ENCODE data around the gene AMPH.

DNA sequence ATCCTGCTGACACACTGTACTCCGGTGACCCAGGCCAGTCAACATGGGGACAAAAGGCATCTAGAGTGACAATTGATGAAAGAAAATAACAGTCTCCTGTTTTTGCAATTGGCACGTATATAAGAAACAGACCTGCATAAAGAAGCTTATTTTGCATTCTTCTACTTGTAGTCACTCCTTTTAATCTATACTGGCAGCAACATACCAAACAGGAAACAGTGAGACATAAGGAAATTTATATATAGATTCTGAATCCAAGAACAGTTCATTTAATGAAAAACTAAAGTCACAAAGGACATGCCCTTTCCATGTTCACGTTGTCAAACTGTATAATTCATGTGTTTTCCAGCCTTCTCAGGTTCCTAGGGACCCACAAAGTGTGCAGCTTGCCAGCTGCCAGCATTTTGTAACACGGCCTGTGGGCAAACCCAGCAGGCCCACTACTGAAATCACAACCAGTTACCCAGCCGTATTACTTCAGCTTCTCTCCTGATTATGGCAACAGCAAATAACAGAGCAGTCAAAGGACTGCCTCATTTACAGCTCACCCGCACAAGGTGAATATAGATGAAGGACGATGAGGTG, 72.3 kb downstream of the AMPH start:
- TF ChIP-seq, protein P1, sequence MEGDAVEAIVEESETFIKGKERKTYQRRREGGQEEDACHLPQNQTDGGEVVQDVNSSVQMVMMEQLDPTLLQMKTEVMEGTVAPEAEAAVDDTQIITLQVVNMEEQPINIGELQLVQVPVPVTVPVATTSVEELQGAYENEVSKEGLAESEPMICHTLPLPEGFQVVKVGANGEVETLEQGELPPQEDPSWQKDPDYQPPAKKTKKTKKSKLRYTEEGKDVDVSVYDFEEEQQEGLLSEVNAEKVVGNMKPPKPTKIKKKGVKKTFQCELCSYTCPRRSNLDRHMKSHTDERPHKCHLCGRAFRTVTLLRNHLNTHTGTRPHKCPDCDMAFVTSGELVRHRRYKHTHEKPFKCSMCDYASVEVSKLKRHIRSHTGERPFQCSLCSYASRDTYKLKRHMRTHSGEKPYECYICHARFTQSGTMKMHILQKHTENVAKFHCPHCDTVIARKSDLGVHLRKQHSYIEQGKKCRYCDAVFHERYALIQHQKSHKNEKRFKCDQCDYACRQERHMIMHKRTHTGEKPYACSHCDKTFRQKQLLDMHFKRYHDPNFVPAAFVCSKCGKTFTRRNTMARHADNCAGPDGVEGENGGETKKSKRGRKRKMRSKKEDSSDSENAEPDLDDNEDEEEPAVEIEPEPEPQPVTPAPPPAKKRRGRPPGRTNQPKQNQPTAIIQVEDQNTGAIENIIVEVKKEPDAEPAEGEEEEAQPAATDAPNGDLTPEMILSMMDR (IDR thresholded peaks at IDR 0.05), result no peak
- TF ChIP-seq POLR2A (IDR thresholded peaks at IDR 0.05), result no peak

Measured in thyroid gland (tissue), 4 donors.